ENCODE measurements around the gene IFNA21. TPM values are rescaled to one million over a fixed set of nuclear protein-coding genes. Genes with fewer than 3 reads are reported as not detected.
"Not testable (repeated sequence)": the region's sequence is repeated elsewhere in the genome, so short reads cannot be mapped to it uniquely, and the experiment has no call there.

The IFNA21 gene
- total RNA-seq, 1 experiment from 2014 or later, result not detected

DNA sequence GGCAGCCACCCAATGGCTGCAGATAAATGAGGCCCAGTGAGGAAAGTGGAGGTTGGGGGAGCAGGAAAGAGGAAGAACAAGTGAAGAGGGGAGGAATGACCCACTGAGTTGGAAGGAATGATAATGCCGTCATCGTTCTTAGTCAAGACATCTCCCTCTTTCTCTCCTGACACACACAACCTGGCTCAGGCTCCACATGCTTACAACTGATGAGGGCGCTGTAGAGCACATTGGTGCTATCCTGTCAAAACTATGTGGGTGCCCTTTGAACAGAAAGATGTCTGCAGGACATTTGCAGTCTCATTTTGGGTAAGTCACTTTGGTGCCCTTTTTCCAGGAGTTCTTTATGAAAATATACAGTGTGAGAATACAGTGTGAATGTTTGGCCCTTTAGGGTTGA is 30.7 kb downstream of the IFNA21 start:
- BruUV-seq (replicated peaks), result no TSS peak
- TF ChIP-seq, protein P1, sequence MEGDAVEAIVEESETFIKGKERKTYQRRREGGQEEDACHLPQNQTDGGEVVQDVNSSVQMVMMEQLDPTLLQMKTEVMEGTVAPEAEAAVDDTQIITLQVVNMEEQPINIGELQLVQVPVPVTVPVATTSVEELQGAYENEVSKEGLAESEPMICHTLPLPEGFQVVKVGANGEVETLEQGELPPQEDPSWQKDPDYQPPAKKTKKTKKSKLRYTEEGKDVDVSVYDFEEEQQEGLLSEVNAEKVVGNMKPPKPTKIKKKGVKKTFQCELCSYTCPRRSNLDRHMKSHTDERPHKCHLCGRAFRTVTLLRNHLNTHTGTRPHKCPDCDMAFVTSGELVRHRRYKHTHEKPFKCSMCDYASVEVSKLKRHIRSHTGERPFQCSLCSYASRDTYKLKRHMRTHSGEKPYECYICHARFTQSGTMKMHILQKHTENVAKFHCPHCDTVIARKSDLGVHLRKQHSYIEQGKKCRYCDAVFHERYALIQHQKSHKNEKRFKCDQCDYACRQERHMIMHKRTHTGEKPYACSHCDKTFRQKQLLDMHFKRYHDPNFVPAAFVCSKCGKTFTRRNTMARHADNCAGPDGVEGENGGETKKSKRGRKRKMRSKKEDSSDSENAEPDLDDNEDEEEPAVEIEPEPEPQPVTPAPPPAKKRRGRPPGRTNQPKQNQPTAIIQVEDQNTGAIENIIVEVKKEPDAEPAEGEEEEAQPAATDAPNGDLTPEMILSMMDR (conservative IDR thresholded peaks at IDR 0.05; ENCODE audit: low read depth, low read length), result no peak
- POLR2A ChIA-PET (ENCODE audit: low non-redundant PET), result no interaction called here

DNA sequence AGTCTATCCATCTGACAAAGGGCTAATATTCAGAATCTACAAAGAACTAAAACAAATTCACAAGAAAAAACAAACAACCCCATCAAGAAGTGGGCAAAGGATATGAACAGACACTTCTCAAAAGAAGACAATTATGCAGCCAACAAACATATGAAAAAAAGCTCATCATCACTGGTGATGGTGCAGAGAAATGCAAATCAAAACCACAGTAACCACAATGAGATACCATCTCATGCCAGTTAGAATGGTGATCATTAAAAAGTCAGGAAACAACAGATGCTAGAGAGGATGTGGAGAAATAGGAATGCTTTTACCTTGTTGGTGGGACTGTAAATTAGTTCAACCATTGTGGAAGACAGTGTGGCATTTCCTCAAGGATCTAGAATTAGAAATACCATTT is 38.3 kb downstream of the IFNA21 start:
- CTCF ChIA-PET; H3K27ac ChIP-seq (ENCODE audit: low read depth, low read length, poor library complexity, severe bottlenecking); BruUV-seq (replicated peaks); H3K4me1 ChIP-seq (ENCODE audit: insufficient read depth, low read length, poor library complexity, severe bottlenecking); H3K9me3 ChIP-seq (ENCODE audit: low read depth, low read length, poor library complexity, severe bottlenecking); POLR2A ChIA-PET (ENCODE audit: low non-redundant PET); H3K4me3 ChIP-seq (ENCODE audit: low read depth, low read length, poor library complexity, severe bottlenecking); H3K36me3 ChIP-seq (ENCODE audit: insufficient read depth, low read length, poor library complexity, severe bottlenecking); H3K27me3 ChIP-seq (replicated peaks; ENCODE audit: insufficient read depth, low read depth, low read length, poor library complexity); DNase-seq (ENCODE audit: low spot score); intact Hi-C loops (cut with micrococcal nuclease; ENCODE audit: unreplicated experiment): not testable (repeated sequence)

More for the DNA sequence above, 30.7 kb downstream of the IFNA21 start:
- no peaks in the 10 kb centered on the region for H3K36me3 ChIP-seq (ENCODE audit: insufficient read depth, low read length, poor library complexity, severe bottlenecking)
- H3K27ac ChIP-seq (ENCODE audit: low read depth, low read length, poor library complexity, severe bottlenecking), result no peak overlapping the region
- intact Hi-C loops (cut with micrococcal nuclease; ENCODE audit: unreplicated experiment), result no loop called here
- H3K4me3 ChIP-seq (ENCODE audit: low read depth, low read length, poor library complexity, severe bottlenecking), result no peak overlapping the region
- no peak for DNase-seq (ENCODE audit: low spot score)
- no peaks in the 10 kb centered on the region for H3K4me1 ChIP-seq (ENCODE audit: insufficient read depth, low read length, poor library complexity, severe bottlenecking)
- no peaks in the 10 kb centered on the region for H3K27me3 ChIP-seq (replicated peaks; ENCODE audit: insufficient read depth, low read depth, low read length, poor library complexity)
- CTCF ChIA-PET, result no interaction called here
- H3K9me3 ChIP-seq (ENCODE audit: low read depth, low read length, poor library complexity, severe bottlenecking), result no peaks in the 10 kb centered on the region

DNA sequence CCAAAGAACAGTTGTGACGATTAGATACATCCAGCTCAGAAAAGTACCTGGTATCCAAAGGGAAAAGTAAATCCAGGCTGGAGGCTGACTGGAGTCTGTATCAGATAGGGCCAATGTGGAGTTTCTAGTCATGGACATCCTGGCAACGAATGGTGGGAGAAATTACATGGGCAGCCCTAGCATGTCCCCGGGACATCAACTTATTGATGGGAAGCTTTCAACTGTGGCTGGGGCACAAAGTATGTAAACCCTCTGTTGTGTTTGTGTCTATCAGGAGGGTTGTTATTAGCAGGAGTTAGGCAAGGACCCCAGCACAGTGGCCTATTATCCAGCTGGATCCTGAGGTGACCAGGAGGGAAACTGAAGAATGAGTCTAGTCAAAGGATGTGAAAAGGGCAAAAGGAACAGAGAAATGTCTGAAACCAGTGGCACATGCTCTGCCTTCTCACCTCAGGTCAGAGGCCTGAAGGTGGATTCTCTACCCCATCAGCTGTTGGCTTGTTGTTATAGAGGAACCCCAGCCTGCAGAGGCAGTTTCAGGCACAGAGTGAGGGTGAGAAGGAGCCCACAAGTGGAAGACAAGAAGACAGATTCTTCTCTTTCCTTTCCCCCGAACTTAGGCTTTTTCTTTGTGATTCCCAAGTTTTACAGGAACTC is 44.7 kb downstream of the IFNA21 start:
- Histone ChIP-seq H3K4me1 (ENCODE audit: insufficient read depth, low read length, poor library complexity, severe bottlenecking) (no peaks in the 10 kb centered on the region), H3K27ac (ENCODE audit: low read depth, low read length, poor library complexity, severe bottlenecking) (no peak overlapping the region), H3K27me3 (replicated peaks; ENCODE audit: insufficient read depth, low read depth, low read length, poor library complexity) (no peaks in the 10 kb centered on the region), H3K4me3 (ENCODE audit: low read depth, low read length, poor library complexity, severe bottlenecking) (no peak overlapping the region), H3K36me3 (ENCODE audit: insufficient read depth, low read length, poor library complexity, severe bottlenecking) (no peaks in the 10 kb centered on the region), H3K9me3 (ENCODE audit: low read depth, low read length, poor library complexity, severe bottlenecking) (no peaks in the 10 kb centered on the region)
- intact Hi-C loops (cut with micrococcal nuclease; ENCODE audit: unreplicated experiment), result no loop called here
- ChIA-PET POLR2A (ENCODE audit: low non-redundant PET) (interaction anchor here (0.6 kb wide), 1 partner anchor 48 kb away, joined by 3 read pairs; no protein-coding TSS in a partner anchor), CTCF (no interaction called here)
- no TSS peak for BruUV-seq (replicated peaks)
- no peak for DNase-seq (ENCODE audit: low spot score)
- TF ChIP-seq, protein P1 (conservative IDR thresholded peaks at IDR 0.05; ENCODE audit: low read depth, low read length), result no peak
- TF ChIP-seq EZH2 (IDR thresholded peaks at IDR 0.05; ENCODE audit: borderline replicate concordance, low read depth, low read length, poor library complexity, severe bottlenecking), result no peak

DNA sequence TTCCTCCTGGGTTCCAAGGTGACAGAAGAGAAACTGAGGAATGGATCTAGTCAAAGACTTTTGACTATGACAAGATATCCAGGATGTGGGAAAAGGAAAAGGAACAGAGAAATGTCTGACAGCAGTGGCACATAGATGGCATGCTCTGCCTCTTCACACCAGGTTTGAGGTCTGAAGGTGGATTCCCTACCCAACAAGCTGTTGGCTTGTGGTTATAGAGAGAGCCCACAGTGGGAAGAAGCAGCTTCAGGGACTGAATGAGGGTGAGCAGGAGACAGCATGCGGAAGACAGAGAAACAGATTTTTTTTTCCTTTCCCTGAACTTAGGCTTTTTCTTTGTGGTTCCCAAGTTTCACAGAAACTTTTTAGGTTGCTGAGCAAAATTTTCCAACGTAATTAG is 45.4 kb downstream of the IFNA21 start:
- no TSS peak for BruUV-seq (replicated peaks)
- intact Hi-C loops (cut with micrococcal nuclease; ENCODE audit: unreplicated experiment), result no loop called here
- no peaks in the 10 kb centered on the region for H3K27me3 ChIP-seq (replicated peaks; ENCODE audit: insufficient read depth, low read depth, low read length, poor library complexity)
- H3K27ac ChIP-seq (ENCODE audit: low read depth, low read length, poor library complexity, severe bottlenecking), result no peak overlapping the region
- ChIA-PET CTCF (no interaction called here), POLR2A (ENCODE audit: low non-redundant PET) (no interaction called here)
- no peak for DNase-seq (ENCODE audit: low spot score)
- H3K36me3 ChIP-seq (ENCODE audit: insufficient read depth, low read length, poor library complexity, severe bottlenecking), result no peaks in the 10 kb centered on the region
- H3K4me1 ChIP-seq (ENCODE audit: insufficient read depth, low read length, poor library complexity, severe bottlenecking), result no peaks in the 10 kb centered on the region
- TF ChIP-seq, protein P1 (conservative IDR thresholded peaks at IDR 0.05; ENCODE audit: low read depth, low read length), result no peak
- TF ChIP-seq EZH2 (IDR thresholded peaks at IDR 0.05; ENCODE audit: borderline replicate concordance, low read depth, low read length, poor library complexity, severe bottlenecking), result no peak
- no peaks in the 10 kb centered on the region for H3K9me3 ChIP-seq (ENCODE audit: low read depth, low read length, poor library complexity, severe bottlenecking)
- no peak overlapping the region for H3K4me3 ChIP-seq (ENCODE audit: low read depth, low read length, poor library complexity, severe bottlenecking)
